HepG2 (cell line): ENCODE results near the gene PTPA. TPM values are rescaled to one million over a fixed set of nuclear protein-coding genes. Genes with fewer than 3 reads are reported as not detected.
A peak's percentile ranks its signal among the peaks of the same experiment; 100 is the strongest.

Experiments used
- AGO2 ChIP-seq: fragments of 200-400 bp; formaldehyde crosslinking; optimal IDR thresholded peaks from 2 replicates; pipeline ENCODE3; 2017; ENCODE audit warnings: mild to moderate bottlenecking, low read depth, low read length, moderate library complexity
- ARNT ChIP-seq: fragments of 450-650 bp; IDR thresholded peaks from 2 replicates; pipeline ENCODE4 v1.6.1; 2017
- ATF7 ChIP-seq, 2 experiments: fragments of 450-650 bp in 1 of 2; sonication (generic) in 1 of 2; formaldehyde crosslinking in 1 of 2; IDR thresholded peaks; 2 replicates each; pipeline versions ENCODE4 v1.4.0 to v1.6.1; 2016 to 2020; ENCODE audit warnings: antibody characterized with exemption in 1 of 2, mild to moderate bottlenecking in 1 of 2, missing genetic modification reagents in 1 of 2
- BCLAF1 ChIP-seq: fragments of 450-650 bp; IDR thresholded peaks from 2 replicates; pipeline ENCODE4 v1.6.1; 2017; ENCODE audit warnings: mild to moderate bottlenecking
- ERF ChIP-seq: IDR thresholded peaks from 2 replicates; pipeline ENCODE4 v1.6.1; 2018; ENCODE audit warnings: missing biosample characterization, missing genetic modification reagents
- GLMP ChIP-seq: sonication (generic); formaldehyde crosslinking; IDR thresholded peaks from 2 replicates; pipeline ENCODE4 v1.9.0; 2021; ENCODE audit warnings: missing genetic modification reagents, mild to moderate bottlenecking, borderline replicate concordance
- IRF2 ChIP-seq: IDR thresholded peaks from 2 replicates; pipeline ENCODE4 v1.6.1; 2018; ENCODE audit warnings: missing genetic modification reagents, missing compliant biosample characterization
- MXD1 ChIP-seq: sonication (generic); formaldehyde crosslinking; IDR thresholded peaks from 2 replicates; pipeline ENCODE4 v1.4.0; 2020; ENCODE audit warnings: mild to moderate bottlenecking, missing genetic modification reagents
- PHF21A ChIP-seq: sonication (generic); formaldehyde crosslinking; IDR thresholded peaks from 2 replicates; pipeline ENCODE4 v1.5.0; 2020; ENCODE audit warnings: mild to moderate bottlenecking, missing genetic modification reagents
- POLR2AphosphoS5 ChIP-seq: IDR thresholded peaks from 2 replicates; pipeline ENCODE4 v1.6.1; 2012; ENCODE audit warnings: low read depth, low read length
- RBFOX2 ChIP-seq: fragments of 200-400 bp; formaldehyde crosslinking; IDR thresholded peaks from 2 replicates; pipeline ENCODE4 v1.6.1; 2017; ENCODE audit warnings: low read depth, mild to moderate bottlenecking, low read length
- TEAD2 ChIP-seq: sonication (generic); formaldehyde crosslinking; IDR thresholded peaks from 2 replicates; pipeline ENCODE4 v1.9.0; 2021; ENCODE audit warnings: missing genetic modification reagents
- ZBTB21 ChIP-seq: sonication (generic); formaldehyde crosslinking; IDR thresholded peaks from 2 replicates; pipeline ENCODE4 v1.4.0; 2020; ENCODE audit warnings: missing genetic modification reagents
- ZBTB49 ChIP-seq: sonication (generic); formaldehyde crosslinking; IDR thresholded peaks from 2 replicates; pipeline ENCODE4 v1.4.0; 2020; ENCODE audit warnings: missing genetic modification reagents, borderline replicate concordance
- ZFP62 ChIP-seq: sonication (generic); formaldehyde crosslinking; IDR thresholded peaks from 2 replicates; pipeline ENCODE4 v1.4.0; 2020; ENCODE audit warnings: missing genetic modification reagents
- ZNF121 ChIP-seq: sonication (generic); formaldehyde crosslinking; IDR thresholded peaks from 2 replicates; pipeline ENCODE4 v1.5.0; 2020; ENCODE audit warnings: mild to moderate bottlenecking, missing genetic modification reagents
- ZNF136 ChIP-seq: sonication (generic); formaldehyde crosslinking; IDR thresholded peaks from 2 replicates; pipeline ENCODE4 v1.8.1; 2022; ENCODE audit warnings: low read depth, mild to moderate bottlenecking, moderate library complexity, missing genetic modification reagents
- ZNF432 ChIP-seq: sonication (generic); formaldehyde crosslinking; IDR thresholded peaks from 2 replicates; pipeline ENCODE4 v1.5.0; 2020; ENCODE audit warnings: missing genetic modification reagents, mild to moderate bottlenecking, borderline replicate concordance
- ZNF547 ChIP-seq: sonication (generic); formaldehyde crosslinking; IDR thresholded peaks from 2 replicates; pipeline ENCODE4 v1.5.1; 2020; ENCODE audit warnings: mild to moderate bottlenecking, missing genetic modification reagents
- ZNF552 ChIP-seq: sonication (generic); formaldehyde crosslinking; IDR thresholded peaks from 2 replicates; pipeline ENCODE4 v1.9.0; 2022; ENCODE audit warnings: missing genetic modification reagents, mild to moderate bottlenecking, borderline replicate concordance
- ZNF556 ChIP-seq: sonication (generic); formaldehyde crosslinking; IDR thresholded peaks from 2 replicates; pipeline ENCODE4 v1.4.0; 2020; ENCODE audit warnings: mild to moderate bottlenecking, missing genetic modification reagents, borderline replicate concordance
- ZNF775 ChIP-seq: sonication (generic); formaldehyde crosslinking; IDR thresholded peaks from 2 replicates; pipeline ENCODE4 v1.4.0; 2020; ENCODE audit warnings: missing genetic modification reagents, mild to moderate bottlenecking, moderate library complexity, borderline replicate concordance
- polyA plus RNA-seq, 8 experiments: library from polyadenylated mRNA; depleted of rRNA in 3 of 8; stranded (reverse) in 7 of 8; unstranded in 1 of 8; fragments of >200 nt; fragmentation: Illumina TruSeq in 4 of 8; extraction: Trizol in 4 of 8; gene quantifications; 2 replicates each; pipeline versions ENCODE4 v1.2.1 to v1.2.3, GENCODE V29; 2011 to 2016; ENCODE audit warnings: low read depth in 4 of 8, missing spikeins in 1 of 8, mixed read lengths in 1 of 8; ENCODE audit not compliant: insufficient read depth in 1 of 8
- total RNA-seq, 5 experiments: library from RNA; depleted of rRNA; stranded (reverse); fragments of >200 nt; fragmentation: Illumina TruSeq; extraction: Trizol; gene quantifications; 2 replicates each; pipeline ENCODE4 v1.2.3, GENCODE V29; 2016; ENCODE audit warnings: low read depth in 1 of 5

Gene PTPA
- total and polyA plus RNA-seq, 2 of the 13 experiments (the other 11 are each of a cell fraction or from before 2014, with no cell fraction given) = 79.3 to 105 TPM

- TF ChIP-seq BCLAF1 (no peak), ZFP62 (CRISPR knock-in tag) (no peak), ZNF136 (CRISPR knock-in tag) (0 out of 2 replicates have a peak, but pooled peaks have one; percentile 6), ZNF547 (no peak; the same call in 1 of the 2 replicates), ZBTB49 (CRISPR knock-in tag) (no peak), RBFOX2 (no peak), MXD1 (CRISPR knock-in tag) (peak; percentile 64; the same call in 1 of the 2 replicates), TEAD2 (CRISPR knock-in tag) (no peak), ZNF432 (CRISPR knock-in tag) (no peak), GLMP (no peak), ATF7 (IDR thresholded peaks at IDR 0.05) (no peak), ATF7 (CRISPR knock-in tag; IDR thresholded peaks at IDR 0.05) (no peak), ZNF121 (CRISPR knock-in tag) (no peak), POLR2AphosphoS5 (no peak), PHF21A (CRISPR knock-in tag) (peak; percentile 63; the same call in 1 of the 2 replicates), ERF (peak; percentile 28; the same call in 1 of the 2 replicates), ZNF552 (no peak), ZBTB21 (CRISPR knock-in tag) (no peak), ZNF775 (CRISPR knock-in tag) (no peak), ZNF556 (0 out of 2 replicates have a peak, but pooled peaks have one; percentile 19), IRF2 (CRISPR knock-in tag) (peak; percentile 65; the same call in 1 of the 2 replicates), AGO2 (no peak), ARNT (no peak)
Measured at GRCh38 chr9:129139233-129139992, 28.2 kb downstream of the PTPA start (continued).
